ENCODE measurements around the gene OCA2. TPM values are rescaled to one million over a fixed set of nuclear protein-coding genes. Genes with fewer than 3 reads are reported as not detected.

The OCA2 gene
- total RNA-seq, 2 donors from 2014 or later, result 0.31 TPM; not detected in 1

- Histone ChIP-seq H3K4me3 (no peak overlapping the region), H3K27me3 (no peaks in the 10 kb centered on the region), H3K4me1 (no peaks in the 10 kb centered on the region), H3K36me3 (no peaks in the 10 kb centered on the region), H3K9me3 (no peaks in the 10 kb centered on the region), H3K27ac (no peak overlapping the region)
- DNase-seq (ENCODE audit: low spot score), result no peak
- TF ChIP-seq CTCF (IDR thresholded peaks at IDR 0.05), result no peak
These were observed 324.5 kb downstream of the OCA2 start for GRCh38 chr15:27774638-27775037.

GRCh38 chr15:27774191-27774590 is 324.9 kb downstream of the OCA2 start:
- no peaks in the 10 kb centered on the region for H3K36me3 ChIP-seq

GRCh38 chr15:27771892-27772291 is 327.2 kb downstream of the OCA2 start:
- H3K36me3 ChIP-seq, result no peaks in the 10 kb centered on the region
- no peak for TF ChIP-seq CTCF (IDR thresholded peaks at IDR 0.05)
- H3K4me1 ChIP-seq, result no peaks in the 10 kb centered on the region
- H3K27ac ChIP-seq, result no peak overlapping the region
- DNase-seq (ENCODE audit: low spot score), result no peak
- no peaks in the 10 kb centered on the region for H3K27me3 ChIP-seq
- H3K4me3 ChIP-seq, result no peak overlapping the region
- no peaks in the 10 kb centered on the region for H3K9me3 ChIP-seq

More at GRCh38 chr15:27774191-27774590, 324.9 kb downstream of the OCA2 start:
- Histone ChIP-seq H3K9me3 (no peaks in the 10 kb centered on the region), H3K27ac (no peak overlapping the region), H3K4me3 (no peak overlapping the region), H3K4me1 (no peaks in the 10 kb centered on the region), H3K27me3 (no peaks in the 10 kb centered on the region)
- DNase-seq (ENCODE audit: low spot score), result no peak
- no peak for TF ChIP-seq CTCF (IDR thresholded peaks at IDR 0.05)

- no peaks in the 10 kb centered on the region for H3K4me1 ChIP-seq
- no peak overlapping the region for H3K27ac ChIP-seq
- no peaks in the 10 kb centered on the region for H3K36me3 ChIP-seq
- no peaks in the 10 kb centered on the region for H3K27me3 ChIP-seq
- no peak overlapping the region for H3K4me3 ChIP-seq
- DNase-seq (ENCODE audit: low spot score), result no peak
- TF ChIP-seq CTCF (IDR thresholded peaks at IDR 0.05), result no peak
- H3K9me3 ChIP-seq, result no peaks in the 10 kb centered on the region
These were observed 328.2 kb downstream of the OCA2 start for GRCh38 chr15:27770769-27771554.

- Histone ChIP-seq H3K9me3 (no peaks in the 10 kb centered on the region), H3K4me3 (no peak overlapping the region), H3K27ac (no peak overlapping the region), H3K36me3 (no peaks in the 10 kb centered on the region), H3K4me1 (no peaks in the 10 kb centered on the region), H3K27me3 (no peaks in the 10 kb centered on the region)
- DNase-seq (ENCODE audit: low spot score), result no peak
- no peak for TF ChIP-seq CTCF (IDR thresholded peaks at IDR 0.05)
These were observed 329.0 kb downstream of the OCA2 start for GRCh38 chr15:27770086-27770607.

All from right atrium auricular region (tissue), 2 donors.